RPMI7951 (cell line): ENCODE results near the gene HPCA. TPM values are rescaled to one million over a fixed set of nuclear protein-coding genes. Genes with fewer than 3 reads are reported as not detected.

ENCODE experiments used
- DNase-seq: peaks from one replicate; pipeline ENCODE4 v3.0.0-alpha.2; 2012; ENCODE audit warnings: low read depth
- total RNA-seq: library from RNA; depleted of rRNA; stranded (reverse); fragments of >200 nt; shearing (Covaris generic); gene quantifications from 2 replicates; pipeline ENCODE4 v1.2.3, GENCODE V29; 2014

Gene HPCA
- total RNA-seq, 1 experiment from 2014 or later = not detected

DNA sequence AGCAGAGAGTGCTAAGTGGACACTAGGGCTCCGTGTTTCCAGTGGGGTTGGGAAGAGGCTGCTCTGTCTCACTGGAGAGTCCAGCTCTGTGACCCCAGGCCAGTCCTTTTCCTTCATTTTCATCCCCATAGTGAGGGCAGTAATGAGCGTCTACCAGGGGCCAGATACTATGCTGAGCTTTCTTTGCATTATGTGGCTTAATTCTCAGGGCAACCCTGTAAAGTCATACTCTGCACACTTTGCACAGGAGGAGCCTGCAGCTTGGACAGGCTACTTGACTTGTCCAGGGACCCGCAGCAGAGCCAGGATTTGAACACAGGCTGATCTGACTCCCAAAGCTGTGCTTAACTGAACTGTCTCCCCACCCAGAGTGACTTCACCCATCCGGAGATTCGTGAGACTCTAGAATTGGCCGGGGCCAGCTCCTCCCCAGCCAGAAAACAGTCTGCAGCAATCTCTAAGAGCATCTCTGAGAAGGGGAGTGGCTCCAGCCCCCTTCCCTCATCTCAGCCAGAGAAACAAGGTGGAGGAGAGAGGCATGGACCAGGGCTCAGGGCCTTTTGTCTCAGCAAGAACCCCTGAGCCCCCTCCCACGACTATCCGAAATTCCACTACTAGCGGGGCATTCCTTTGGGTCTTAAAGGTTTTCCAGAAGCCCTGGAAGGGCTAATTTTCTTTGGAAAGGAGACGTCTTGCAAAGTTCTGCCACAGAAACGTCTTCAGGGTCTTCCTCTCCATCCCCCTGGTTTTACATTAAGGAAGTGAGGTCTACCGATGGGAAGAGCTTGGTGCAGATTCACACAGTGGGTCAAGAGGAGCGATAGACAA, 14.7 kb upstream of the HPCA start:
- DNase-seq = no peak

DNA sequence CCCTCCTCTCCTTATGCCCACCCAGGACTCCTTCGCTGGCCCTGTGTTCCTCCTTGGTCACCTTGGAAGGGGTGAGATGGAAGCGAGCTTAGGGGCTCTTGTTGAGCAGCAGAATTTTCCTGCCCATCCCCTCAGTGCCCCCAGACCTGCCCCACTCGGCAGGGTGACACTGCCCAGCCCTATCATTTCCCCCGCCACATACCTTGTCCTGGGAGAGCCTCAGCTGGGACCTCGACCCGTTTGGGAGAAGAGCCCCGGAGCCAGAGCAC, 14.2 kb upstream of the HPCA start:
- DNase-seq = no peak

DNA sequence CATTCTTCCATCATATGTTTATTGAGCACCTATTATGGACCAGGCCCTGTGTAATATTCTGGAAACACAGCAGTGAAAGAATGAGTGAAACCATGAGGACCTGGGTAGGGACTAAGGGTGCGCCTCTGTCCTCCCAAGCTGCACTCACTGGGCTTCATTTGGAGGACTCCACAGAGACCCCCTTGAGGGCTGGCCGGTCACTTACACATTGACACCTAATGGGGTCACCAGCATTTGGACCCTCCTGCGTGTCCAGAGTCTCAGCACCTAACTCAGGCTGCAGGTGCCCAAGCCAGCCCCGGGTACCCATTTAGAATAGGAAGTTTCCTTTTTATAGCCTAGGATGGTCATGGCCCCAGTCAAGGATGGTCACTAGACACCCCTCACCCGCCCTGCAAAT, 12.8 kb upstream of the HPCA start:
- DNase-seq = no peak

DNA sequence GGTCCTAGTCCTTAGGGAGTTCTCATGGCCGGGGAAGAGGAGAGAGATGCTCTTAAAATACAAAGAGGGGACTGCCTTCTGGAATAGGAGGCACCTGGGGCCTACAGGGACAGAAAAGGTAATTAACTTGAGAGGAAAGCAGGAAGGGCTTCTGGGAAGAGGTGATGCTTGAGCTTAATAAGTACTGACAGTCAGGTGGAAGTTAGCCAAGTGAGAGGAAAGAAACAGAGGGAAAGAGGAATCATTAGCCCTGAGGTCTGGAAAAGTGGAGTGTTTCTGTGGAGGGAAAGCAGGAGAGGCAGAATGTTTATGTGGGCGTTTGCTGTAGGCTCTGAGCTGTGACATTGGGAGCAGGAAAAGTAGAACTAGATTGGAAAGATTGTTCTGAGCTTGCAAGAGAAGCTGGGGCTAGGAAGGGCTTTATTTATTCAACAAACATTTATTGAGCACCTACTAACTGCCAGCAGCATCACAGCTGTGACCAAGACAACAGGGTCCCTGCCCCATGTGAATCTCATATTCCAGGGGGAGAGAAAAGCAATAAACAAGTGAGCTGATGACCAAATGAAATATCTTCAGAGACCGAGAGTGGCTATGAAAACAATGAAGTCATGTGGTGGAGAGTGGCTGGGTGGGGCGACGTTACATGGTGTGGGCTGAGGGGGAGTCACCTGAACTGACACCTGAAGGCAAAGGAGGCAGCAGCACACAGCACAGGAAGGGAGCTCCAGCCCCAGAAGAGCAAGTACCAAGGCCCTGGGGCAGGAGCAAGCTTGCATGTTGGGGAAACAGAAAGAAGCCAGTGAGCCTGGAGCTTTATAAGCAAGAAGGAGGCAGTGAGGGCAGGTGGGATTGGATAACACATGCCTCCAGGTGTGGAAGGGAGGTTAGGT, 11.2 kb upstream of the HPCA start:
- no peak for DNase-seq

DNA sequence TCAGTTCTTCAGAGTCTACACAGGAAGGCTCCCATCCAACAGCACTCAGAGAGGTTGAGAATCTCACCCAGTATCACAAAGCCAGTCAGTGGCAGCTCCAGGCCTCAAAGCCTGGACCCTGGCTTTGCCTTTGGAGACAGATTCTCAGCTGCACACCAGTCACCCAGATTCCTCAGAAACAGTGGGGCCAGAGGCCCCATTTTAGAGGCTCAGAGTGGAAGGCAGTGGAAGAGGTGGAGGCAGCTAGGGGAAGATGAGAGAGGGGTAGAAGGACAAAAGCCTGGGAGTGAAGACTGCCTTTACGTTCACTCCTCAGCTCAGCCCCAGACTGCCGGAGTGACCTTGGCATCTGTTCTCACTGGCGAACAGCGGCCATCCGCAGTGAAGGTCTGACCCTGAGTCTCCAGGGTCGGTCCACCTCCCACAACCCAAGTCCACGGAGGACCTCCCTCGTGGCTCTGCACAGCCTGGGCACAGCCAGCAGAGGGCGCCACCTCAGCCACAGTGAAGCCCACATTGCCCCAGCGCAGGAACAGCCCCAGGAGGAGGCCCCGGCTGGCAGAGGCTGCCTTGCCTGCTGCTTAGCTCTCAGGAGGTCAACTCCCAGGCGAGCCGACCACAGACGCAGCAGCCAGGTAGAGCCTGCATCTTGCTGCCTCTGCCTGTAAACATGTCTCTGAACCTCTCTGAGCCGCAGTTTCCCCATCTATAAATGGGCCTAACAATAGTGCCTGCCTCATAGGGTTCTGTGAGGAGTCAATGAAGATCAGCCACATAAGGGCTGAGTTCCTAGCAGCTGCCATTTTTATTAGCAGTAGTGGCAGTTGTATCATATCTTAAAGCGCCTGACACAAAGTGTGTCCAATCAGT, 9.7 kb upstream of the HPCA start:
- peak; percentile 28 for DNase-seq

DNA sequence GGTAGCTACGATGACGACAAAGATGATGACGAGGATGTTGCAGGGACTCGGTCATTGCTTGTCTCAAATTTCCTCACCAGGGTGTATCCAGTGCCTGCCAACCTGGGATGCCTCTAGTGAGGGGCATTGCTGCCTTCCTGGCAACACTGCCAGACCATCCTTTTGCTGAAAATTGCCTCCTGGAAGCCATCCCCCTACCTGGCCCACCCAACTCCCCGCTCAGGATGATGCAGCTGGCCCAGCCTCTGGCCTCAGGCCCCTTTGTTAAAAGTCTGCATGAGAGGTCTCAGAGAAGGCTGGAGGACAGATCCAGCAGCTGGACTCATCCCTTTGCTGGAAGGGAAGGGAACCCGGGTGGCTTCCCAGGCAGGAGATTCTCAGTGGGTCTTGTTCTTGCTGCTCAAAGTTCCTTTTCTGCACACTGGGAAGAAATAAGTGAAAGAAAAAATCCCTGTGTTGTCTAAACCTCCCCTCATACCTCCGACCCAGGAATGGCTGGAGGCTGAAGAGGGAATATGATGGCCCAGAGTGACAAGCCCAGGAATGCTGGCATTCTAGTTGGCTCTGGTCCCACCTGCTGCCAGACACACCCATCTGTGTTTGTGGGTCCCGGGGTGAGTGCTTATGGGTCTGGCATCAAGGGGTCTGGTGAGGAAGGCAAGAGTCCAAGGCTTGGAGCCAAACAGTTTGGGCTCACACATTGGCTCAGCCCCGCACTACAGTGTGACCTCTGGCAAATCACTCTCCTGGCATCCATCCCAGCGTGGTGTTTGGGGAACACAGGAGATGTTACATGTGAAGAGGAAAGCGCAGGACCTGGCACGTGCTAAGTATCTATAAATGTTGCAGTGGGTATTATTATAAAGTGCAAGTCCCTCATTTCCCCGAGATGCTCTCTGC, 8.8 kb upstream of the HPCA start:
- DNase-seq = no peak

DNA sequence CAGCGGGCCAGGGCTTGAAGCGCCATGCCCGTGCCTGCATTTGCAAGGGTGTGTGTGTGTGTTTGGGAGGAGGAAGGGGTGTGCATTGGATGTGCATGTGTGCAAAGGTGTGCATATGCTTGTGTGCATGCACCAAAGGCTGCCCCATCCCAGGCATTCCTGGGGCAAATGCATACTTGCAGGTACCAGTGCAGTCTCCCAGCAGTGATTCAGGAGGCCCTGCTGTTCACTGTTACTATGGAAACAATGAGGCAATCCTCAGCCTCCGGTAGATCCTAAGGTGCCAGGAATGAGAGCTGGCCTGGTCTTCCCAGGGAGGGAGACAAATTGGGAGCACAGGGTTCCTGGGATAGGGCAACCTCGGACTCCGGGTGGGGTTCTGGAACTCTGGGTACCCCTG, 8.1 kb upstream of the HPCA start:
- DNase-seq = peak; percentile 27

DNA sequence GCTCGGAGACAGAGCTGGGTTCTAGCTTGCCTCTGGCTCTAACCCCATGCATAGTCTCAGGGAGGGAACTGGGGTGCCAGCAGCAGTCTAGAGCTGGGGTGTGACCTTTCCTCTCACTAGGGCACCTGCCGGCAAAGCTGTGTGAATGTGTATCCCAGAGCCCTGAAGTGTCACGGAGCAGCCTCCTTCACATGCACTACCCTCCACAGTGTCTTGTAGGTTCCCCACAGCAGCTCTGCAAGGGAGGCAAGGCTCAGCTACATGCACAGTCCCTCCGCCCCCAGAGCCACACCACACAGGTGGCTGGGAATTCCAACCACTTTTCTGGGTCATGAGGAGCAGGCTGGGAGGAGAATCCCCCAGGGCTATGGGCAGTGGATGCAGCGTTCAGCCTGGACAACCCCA, 7.7 kb upstream of the HPCA start:
- no peak for DNase-seq

DNA sequence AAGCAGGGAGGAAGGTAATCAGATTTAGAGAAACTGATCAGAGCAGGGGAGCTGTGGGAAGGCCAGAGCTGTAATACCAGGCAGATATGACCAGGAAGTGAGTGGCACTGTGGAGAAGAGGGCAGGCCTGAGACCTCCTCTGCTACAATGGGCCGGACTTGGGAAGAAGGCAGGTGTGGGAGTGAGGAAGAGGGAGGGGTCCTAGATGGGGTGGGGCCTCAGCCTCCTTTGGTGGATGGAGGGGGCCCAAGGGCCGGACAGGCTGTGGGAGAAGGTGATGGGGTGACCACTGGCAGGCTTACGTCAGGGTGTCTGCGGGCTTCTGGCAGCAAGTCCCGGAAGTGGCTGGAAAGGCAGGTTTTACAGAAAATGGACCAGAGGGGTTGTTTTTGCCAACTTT, 5.0 kb upstream of the HPCA start:
- no peak for DNase-seq

DNA sequence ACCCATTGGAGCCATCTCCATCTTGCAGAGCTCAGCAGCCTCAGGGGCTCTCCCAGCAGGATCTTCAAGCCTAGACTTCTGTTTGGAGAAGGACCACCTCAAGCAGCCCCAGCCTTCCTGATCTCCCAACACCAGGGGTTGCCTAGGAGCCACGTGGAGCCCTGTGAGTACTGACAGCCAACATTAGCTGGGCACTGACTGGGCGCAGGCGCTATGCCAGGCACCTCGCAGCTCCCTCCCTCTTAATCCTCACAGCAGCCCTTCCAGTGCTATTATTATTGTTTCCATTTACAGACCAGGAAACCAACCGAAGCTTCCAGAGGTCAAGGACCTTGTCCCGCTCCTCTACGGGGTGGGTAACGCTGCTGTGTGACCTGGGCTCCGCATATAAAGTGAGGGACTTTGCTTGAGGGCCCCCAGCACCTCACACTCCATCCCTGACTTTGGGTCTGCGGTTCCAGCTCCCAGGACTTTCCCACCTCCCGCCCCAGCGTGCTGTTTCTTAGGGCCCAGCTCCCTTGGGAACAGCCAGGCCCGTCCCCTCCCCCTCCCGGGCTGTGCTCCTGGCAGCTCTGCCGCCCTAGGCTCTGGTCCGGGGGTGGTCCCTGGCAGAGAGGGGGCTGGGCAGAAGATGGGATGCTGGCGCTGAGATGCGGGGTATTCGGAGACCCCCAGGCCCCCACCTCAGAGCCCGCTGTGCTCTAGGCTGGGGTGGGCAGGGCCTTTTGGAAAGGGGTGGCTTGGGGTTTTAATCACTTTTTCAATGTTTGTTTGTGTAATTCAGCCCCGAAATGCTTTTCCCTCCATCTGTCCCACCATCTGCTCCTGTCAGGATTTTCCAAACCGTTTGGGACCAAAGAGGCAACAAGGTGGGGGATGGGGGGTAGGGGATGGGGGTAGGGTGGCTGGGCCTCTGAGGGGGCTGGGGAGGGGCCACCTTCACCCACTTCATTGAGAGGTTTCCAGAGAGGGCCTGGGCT, 4.1 kb upstream of the HPCA start:
- DNase-seq = no peak

DNA sequence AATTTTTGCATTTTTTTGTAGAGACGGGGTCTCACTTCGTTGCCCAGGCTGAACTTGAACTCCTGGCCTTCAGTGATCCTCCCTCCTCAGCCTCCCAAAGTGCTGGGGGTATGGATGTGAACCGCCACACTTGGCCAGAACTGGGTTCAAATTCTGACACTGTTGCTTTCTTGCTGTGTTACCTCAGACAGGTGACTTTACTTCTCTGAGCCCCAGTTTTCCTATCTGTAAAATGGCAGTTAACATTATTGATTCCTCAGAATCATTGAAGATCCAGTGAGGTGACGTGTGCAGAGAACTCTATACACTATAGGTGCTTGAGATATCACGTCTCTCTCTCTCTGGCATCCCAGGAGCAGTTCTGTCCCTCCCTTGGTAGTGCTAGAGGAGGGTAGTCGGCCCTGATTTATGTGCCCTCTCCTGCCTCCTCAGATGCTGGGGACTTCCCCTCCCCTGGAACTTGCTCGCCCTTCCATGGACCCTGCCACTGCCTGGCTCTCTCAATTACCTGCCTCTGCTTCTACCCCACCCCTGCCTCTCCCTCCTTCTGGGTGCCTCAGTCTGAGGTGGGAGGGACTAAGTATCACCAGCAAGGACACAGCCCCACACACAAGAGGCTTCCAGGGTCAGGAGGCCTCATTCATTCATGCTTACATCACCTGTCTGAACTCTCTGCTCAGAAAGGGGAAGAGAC, 2.8 kb upstream of the HPCA start:
- no peak for DNase-seq

DNA sequence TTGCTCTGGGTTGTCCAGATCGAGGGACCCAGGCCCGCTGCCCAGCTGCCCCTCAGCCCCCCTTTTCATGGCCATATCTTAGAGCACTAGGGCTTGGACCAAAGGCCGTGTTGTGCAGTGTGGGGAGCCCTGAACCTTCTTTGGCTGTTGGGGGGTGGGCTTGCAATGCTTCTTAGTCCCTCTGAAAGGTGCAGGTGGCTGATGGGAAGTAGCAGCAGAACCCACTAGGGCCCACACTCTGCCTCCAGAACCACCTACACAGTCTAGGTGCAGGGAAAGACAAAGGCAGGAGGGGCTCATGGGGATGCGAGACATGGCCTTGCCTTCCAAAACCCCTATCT, 2.3 kb upstream of the HPCA start:
- no peak for DNase-seq

DNA sequence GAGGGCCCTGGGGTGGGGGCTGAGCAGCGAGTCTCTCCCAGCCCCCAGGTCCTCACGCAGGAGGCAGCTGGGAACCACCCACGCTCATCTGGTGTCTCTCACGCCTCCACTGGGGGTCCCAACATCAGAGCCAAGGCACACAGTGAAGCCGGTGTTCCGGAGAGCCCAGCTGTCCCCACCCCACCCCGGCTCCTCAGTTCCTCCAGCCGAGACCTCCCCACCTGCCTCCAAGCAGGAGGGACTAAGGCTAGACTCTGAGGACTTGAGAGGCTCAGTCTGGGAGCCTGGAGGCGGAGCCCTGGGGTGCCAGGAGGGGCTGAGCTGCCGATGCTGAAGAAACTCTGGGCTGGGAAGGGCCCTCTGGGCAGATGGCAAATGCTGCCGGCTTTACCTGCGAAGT, 1.6 kb upstream of the HPCA start:
- no peak for DNase-seq

DNA sequence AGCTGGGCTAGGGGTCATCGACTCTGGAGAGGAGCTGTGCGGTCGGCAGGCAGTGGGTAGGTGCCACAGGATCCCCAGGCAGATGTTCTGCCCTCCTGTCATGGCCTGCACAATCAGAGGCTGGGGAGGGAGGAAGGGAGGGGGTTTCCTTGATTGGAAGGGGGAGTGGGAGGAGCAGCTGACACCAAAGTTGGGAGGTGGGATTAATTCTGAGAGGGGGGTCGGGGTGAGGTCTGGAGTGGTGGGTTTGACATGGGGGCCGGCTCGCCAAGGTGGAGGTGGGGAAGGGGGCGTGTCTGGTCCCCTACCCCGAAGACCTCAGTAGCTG, 651 bp upstream of the HPCA start:
- no peak for DNase-seq

DNA sequence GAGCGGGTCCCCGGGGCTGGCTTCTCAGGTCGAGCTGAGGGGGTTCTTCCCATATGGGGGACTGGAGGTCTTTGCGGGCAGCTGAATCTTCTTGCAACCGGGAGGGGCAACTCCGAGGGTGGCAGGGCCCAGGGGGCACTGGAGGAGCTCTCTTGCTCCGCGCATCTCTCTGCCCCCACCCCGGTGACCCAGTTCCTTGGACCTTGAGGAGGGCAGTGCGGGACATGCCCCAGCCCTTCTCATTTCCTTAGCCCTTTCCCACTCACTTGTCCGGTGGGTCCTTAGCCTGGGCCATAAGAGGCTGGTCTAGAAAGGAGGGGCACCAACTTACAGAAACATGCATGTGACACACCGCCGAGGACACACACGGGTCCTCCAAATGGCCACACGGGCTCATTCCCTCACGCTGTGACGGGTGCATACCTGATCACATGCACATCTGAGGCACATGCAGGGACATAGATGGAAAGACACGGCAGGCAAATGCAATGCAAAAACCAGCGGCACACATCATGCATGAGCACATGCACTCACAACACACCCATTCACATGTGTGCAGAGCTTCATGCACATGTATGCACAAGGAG, 630 bp downstream of the HPCA start:
- DNase-seq = no peak

DNA sequence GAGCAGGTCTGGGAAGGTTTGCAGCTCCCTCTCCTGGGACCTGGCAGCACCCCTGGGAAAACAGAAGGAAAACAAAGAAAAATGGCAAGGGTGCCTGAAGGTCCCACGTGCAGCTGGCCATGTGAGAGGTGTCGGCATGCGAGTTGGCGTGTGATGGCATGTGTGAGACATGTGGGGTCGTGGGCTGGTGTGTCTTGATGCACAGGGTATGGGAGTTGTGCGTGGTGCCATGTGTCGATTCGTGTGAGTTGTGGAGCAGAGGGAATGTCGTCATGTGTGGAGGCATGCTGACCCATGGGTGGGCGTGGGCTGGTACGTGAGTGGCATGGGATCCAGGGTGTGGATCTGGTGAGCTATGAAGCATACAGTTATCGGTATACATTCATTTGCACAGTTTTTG, 1.3 kb downstream of the HPCA start:
- DNase-seq = no peak

DNA sequence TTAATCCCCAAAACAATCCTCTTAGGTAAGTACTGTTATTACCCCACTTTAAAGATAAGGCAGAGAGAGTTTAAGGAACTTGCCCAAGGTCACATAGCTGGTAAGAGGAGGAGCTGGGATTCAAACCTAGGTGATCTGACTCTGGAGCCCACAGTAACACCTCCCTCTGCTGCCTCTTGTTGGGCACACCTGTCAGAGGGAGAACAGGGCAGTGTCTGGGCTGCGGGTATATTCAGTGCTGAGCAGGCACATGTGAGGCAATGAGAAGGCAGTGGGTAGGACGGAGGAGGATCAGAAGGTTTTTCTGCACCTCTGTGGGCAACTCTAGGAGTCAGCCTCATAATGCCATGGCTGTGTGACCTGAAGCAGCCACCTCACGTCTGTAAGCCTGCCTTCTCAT, 1.8 kb downstream of the HPCA start:
- DNase-seq = no peak

DNA sequence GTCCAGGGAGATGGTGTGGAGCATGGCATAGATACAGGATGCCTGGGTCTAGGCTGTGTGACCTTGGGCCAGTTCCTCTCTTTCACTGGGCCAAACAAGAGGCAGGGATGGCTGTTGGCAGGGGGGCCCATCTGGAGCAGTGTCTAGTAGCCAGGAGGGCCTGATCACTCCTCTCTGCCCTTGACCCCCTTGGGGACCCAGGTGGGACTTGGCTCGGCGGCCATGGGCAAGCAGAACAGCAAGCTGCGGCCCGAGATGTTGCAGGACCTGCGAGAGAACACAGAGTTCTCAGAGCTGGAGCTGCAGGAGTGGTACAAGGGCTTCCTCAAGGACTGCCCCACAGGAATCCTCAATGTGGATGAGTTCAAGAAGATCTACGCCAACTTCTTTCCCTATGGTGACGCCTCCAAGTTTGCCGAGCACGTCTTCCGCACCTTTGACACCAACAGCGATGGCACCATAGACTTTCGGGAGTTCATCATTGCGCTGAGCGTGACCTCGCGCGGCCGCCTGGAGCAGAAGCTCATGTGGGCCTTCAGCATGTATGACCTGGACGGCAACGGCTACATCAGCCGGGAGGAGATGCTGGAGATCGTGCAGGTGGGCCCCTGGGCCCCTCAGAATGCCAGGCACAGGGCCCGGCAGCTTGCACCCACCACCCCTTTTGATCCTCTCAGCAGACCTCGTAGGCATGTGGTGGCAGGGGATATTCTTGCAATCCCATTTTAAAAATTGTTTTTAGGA, 2.6 kb downstream of the HPCA start:
- no peak for DNase-seq
